ENCODE data around the gene DHX35.

The DHX35 gene

GRCh38 chr20:39025883-39026282 lies 63.7 kb downstream of the DHX35 start:
- H3K79me2 ChIP-seq (ENCODE audit: insufficient read depth, low read length) = no peaks in the 10 kb centered on the region
- H3K9me2 ChIP-seq (replicated peaks; ENCODE audit: low read depth, low read length) = no peaks in the 10 kb centered on the region
- peaks cover 59% of the 10 kb centered on the region; the same call in 1 of the 2 replicates for H3K36me3 ChIP-seq (ENCODE audit: insufficient read depth, low read length)
- no peak overlapping the region for H2AFZ ChIP-seq (ENCODE audit: low read length)
- H3K4me3 ChIP-seq (ENCODE audit: low read length, poor library complexity, severe bottlenecking) = no peak overlapping the region
- no peaks in the 10 kb centered on the region for H3K27me3 ChIP-seq (ENCODE audit: insufficient read depth, low read length, poor library complexity, severe bottlenecking)
- TF ChIP-seq CTCF (conservative IDR thresholded peaks at IDR 0.05; ENCODE audit: low read length) (no peak), EZH2phosphoT487 (IDR thresholded peaks at IDR 0.05; ENCODE audit: borderline replicate concordance) (no peak)
- H3K4me2 ChIP-seq (ENCODE audit: low read depth, low read length, poor library complexity, severe bottlenecking) = no peak overlapping the region
- no peak overlapping the region for H3K9ac ChIP-seq (ENCODE audit: low read depth, low read length, poor library complexity, severe bottlenecking)
- no peaks in the 10 kb centered on the region for H3K4me1 ChIP-seq (ENCODE audit: insufficient read depth, low read length, poor library complexity, severe bottlenecking)
- H3F3A ChIP-seq (ENCODE audit: low read depth) = no peaks in the 10 kb centered on the region
- H4K20me1 ChIP-seq (ENCODE audit: insufficient read depth, low read length, poor library complexity, severe bottlenecking) = no peaks in the 10 kb centered on the region
- no peaks in the 10 kb centered on the region for H3K9me3 ChIP-seq (ENCODE audit: insufficient read depth, low read depth, low read length)

GRCh38 chr20:39029364-39029763 lies 67.2 kb downstream of the DHX35 start:
- TF ChIP-seq CTCF (conservative IDR thresholded peaks at IDR 0.05; ENCODE audit: low read length) (no peak), EZH2phosphoT487 (IDR thresholded peaks at IDR 0.05; ENCODE audit: borderline replicate concordance) (no peak)
- no peaks in the 10 kb centered on the region for H3K79me2 ChIP-seq (ENCODE audit: insufficient read depth, low read length)
- no peaks in the 10 kb centered on the region for H3F3A ChIP-seq (ENCODE audit: low read depth)
- H4K20me1 ChIP-seq (ENCODE audit: insufficient read depth, low read length, poor library complexity, severe bottlenecking) = no peaks in the 10 kb centered on the region
- H3K4me3 ChIP-seq (ENCODE audit: low read length, poor library complexity, severe bottlenecking) = no peak overlapping the region
- H2AFZ ChIP-seq (ENCODE audit: low read length) = no peak overlapping the region
- no peak overlapping the region for H3K9ac ChIP-seq (ENCODE audit: low read depth, low read length, poor library complexity, severe bottlenecking)
- no peak overlapping the region for H3K4me2 ChIP-seq (ENCODE audit: low read depth, low read length, poor library complexity, severe bottlenecking)
- peaks cover 42% of the 10 kb centered on the region; the same call in 1 of the 2 replicates for H3K36me3 ChIP-seq (ENCODE audit: insufficient read depth, low read length)
- H3K27me3 ChIP-seq (ENCODE audit: insufficient read depth, low read length, poor library complexity, severe bottlenecking) = no peaks in the 10 kb centered on the region
- no peaks in the 10 kb centered on the region for H3K4me1 ChIP-seq (ENCODE audit: insufficient read depth, low read length, poor library complexity, severe bottlenecking)
- H3K9me3 ChIP-seq (ENCODE audit: insufficient read depth, low read depth, low read length) = no peaks in the 10 kb centered on the region
- H3K9me2 ChIP-seq (replicated peaks; ENCODE audit: low read depth, low read length) = no peaks in the 10 kb centered on the region

GRCh38 chr20:39032997-39033396 lies 70.9 kb downstream of the DHX35 start:
- H3K9ac ChIP-seq (ENCODE audit: low read depth, low read length, poor library complexity, severe bottlenecking) = no peak overlapping the region
- H3K27me3 ChIP-seq (ENCODE audit: insufficient read depth, low read length, poor library complexity, severe bottlenecking) = no peaks in the 10 kb centered on the region
- H3K9me3 ChIP-seq (ENCODE audit: insufficient read depth, low read depth, low read length) = no peaks in the 10 kb centered on the region
- no peak overlapping the region for H3K4me3 ChIP-seq (ENCODE audit: low read length, poor library complexity, severe bottlenecking)
- H3K36me3 ChIP-seq (ENCODE audit: insufficient read depth, low read length) = peaks cover 41% of the 10 kb centered on the region; the same call in 1 of the 2 replicates
- H3K4me1 ChIP-seq (ENCODE audit: insufficient read depth, low read length, poor library complexity, severe bottlenecking) = no peaks in the 10 kb centered on the region
- no peaks in the 10 kb centered on the region for H3K79me2 ChIP-seq (ENCODE audit: insufficient read depth, low read length)
- H4K20me1 ChIP-seq (ENCODE audit: insufficient read depth, low read length, poor library complexity, severe bottlenecking) = no peaks in the 10 kb centered on the region
- H3F3A ChIP-seq (ENCODE audit: low read depth) = no peaks in the 10 kb centered on the region
- no peaks in the 10 kb centered on the region for H3K9me2 ChIP-seq (replicated peaks; ENCODE audit: low read depth, low read length)
- no peak overlapping the region for H3K4me2 ChIP-seq (ENCODE audit: low read depth, low read length, poor library complexity, severe bottlenecking)
- TF ChIP-seq EZH2phosphoT487 (IDR thresholded peaks at IDR 0.05; ENCODE audit: borderline replicate concordance) (no peak), CTCF (conservative IDR thresholded peaks at IDR 0.05; ENCODE audit: low read length) (no peak)
- no peak overlapping the region for H2AFZ ChIP-seq (ENCODE audit: low read length)

Data from Loucy (cell line).